ENCODE results near the gene NEDD9.

Gene NEDD9

DNA sequence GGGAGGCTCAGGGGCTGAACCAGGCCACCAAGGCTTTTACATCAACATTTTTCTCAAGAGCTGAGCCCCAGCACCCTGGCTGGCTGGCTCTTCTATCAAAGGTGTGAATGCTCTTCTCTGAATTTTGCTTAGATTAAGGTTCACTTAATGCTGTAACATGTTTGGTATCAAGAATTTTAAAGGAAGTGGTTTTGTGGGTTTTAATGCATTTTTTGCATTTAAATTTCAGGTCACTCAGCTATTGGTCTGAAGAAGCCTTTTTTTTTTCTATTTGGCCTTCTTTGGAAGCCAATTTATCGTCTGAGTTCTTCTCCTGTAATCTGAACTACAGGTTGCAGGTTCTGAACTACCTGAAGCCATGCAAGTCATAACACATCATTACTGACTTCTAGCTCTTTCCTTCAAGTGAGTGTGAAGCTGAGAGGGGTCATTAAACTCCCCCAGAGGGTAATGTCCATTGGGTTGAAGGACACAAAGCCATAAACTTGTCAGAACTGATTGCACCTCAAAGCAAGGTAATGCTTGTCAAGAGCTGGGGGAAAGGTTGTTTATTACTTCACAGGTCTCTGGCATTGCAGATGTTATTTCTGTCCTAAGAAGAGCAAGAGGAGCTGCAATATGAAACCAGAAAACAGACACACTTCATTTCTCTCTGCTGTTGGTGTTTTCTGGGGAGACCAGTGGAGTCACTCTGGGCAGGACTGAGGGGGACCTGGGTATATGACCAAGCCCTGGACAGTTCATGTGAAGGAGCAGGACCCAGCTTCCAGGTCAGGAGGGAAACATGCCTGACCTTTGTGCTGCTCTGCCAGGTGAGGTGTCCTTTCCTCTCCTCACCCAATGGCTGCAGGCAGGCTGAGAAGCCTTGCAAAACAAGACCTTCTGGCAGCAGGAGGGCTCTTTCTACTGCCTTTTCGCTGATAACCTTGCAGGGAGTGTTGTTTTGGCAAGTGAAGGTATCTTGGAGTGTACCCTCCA lies 26.1 kb upstream of the NEDD9 start:
- DNase-seq: no peak

DNA sequence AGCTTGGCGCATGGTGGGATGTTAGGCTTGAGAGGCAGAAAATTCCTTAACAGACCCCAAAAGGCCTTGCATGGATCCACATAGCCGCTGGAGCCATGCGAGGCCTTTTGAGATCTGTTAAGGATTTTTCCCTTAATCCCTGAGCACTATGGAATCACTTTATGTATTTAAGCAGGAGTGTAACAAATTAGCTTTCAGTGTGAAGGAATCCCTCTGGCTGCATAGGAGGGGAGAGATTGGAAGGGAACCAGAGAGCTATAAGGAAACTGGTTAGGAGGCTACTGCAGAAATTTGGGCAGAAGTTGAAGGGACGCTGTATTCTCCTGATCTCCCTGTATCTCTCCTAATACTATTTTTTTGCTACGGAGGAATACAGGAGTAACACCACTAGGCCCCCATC lies 23.1 kb upstream of the NEDD9 start:
- no peak for DNase-seq

DNA sequence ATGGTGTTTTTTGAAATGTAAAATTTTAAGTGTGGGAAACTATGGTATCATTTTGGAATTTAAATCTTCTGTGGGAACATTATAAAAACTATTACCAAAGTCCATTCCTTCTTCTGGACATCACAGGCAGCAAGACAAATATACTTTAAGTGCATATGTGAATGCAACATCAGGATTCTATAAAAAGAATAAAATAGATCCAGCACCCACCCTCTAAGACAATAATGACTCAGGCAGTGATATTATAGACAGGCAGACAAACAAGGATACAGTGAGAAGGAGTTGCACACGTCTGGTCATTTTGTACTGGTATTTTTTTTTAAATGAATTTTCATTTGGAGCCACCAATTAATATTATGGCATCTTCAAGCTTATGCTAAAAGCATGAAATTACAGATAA lies 21.1 kb upstream of the NEDD9 start:
- no peak for DNase-seq

DNA sequence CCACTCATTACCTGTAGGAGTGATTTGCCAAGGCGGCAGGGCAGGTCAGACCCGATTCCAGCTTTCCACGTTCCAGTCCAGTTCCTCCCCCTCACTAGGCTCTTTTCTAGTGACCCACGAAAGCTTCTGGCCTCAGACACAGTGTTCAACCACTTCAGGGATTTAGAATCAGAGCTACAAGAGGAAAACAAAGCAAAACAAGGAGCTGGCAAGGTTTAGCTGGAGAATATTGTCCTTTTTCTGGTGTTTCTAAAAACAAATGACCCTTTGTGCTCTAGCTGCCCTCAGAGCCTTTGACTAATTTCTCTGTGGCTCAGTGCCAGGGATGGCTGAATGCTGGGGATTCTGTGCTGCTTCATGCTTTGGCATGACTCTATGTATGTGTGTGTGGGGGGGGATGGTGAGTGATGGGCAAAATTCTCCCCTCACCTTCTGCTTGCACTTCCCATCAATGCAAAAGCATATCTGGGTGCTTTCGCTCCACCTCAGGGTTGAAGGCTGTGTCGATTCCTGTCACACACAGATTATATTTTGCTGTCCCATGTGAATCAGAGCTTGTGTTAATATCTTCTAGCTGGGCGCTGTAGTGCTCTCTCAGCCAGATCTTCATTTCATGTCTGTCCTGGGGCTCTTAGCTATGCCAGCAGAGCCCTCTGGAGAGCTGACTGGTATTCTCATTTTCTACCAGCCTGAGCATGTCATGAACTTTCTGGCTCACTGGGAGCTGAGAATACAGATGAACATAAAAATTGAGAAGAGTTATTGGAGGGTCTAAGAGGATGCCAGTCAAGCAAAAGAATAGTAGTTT lies 19.3 kb upstream of the NEDD9 start:
- DNase-seq: no peak

DNA sequence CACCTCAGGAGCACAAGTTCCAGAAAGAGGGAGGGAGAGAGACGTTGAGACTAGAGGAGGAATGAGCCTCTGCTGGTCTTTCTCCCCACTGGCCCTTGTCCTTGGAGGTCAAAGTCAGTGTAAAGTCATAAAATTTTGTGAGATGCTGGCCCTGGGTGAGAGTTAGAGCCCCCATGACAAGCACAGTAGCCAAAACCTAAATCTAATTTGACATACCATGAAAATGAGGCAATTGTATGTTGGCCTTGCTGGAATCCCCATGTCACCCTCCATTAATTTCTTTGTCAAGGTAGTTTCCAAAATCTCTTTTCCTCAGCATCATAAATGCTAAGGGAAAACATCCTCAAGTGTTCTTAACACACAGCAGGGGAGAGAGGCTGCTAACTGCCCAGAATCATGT lies 17.6 kb upstream of the NEDD9 start:
- DNase-seq: no peak

DNA sequence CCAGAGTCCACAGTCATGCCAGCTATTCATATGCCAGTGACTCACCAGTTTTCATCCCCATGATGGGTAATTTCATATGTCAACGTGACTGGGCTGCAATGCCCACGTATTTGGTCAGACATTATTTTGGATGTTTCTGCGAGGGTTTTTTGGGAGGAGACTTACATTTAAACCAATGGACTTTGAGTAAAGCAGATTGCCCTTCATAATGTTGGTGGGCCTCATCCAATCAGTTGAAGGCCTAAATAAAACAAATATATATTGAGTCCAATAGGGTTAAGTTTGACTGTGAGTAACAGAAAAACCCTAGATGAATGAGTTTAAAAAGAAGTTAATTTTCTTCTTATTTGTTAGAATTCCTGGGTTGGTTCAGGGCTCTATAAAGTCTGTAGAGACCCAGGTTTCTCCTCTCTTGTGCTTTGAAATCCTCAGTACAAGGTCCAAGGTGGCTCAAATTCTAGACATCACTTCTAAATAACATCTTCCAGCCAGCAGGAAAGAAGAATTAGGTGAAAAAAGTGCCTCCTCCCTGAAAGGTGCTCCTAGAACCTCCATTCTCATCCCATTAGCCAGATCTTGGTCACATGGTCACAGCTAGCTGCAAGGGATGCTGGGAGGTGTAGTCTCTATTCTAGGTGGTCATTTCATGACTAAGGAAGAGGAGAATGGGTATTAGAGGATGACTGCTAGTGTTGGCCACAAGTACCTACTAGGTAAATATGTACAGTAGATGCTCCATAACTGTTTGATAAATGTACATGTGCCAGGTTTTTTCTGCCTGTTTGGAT lies 16.7 kb upstream of the NEDD9 start:
- DNase-seq: no peak

DNA sequence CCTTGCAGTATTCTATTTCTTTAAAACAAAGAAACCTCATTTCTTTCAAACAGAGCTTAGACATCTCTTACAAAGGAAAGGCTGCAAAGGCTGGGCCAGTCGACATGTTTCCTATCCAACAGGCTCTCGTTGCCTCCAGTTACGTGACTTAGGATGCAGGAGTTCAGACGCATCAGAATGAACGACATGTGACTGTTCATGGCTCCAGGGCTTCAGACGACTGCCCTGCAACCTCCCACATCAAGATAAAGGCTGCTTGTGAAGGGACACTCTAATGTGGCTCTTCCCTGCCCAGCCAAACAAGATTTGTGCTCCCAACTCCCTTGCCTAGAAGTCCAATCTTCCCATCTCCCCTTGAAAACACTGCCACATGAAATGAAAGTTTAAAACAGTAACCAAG lies 14.3 kb upstream of the NEDD9 start:
- DNase-seq: no peak

DNA sequence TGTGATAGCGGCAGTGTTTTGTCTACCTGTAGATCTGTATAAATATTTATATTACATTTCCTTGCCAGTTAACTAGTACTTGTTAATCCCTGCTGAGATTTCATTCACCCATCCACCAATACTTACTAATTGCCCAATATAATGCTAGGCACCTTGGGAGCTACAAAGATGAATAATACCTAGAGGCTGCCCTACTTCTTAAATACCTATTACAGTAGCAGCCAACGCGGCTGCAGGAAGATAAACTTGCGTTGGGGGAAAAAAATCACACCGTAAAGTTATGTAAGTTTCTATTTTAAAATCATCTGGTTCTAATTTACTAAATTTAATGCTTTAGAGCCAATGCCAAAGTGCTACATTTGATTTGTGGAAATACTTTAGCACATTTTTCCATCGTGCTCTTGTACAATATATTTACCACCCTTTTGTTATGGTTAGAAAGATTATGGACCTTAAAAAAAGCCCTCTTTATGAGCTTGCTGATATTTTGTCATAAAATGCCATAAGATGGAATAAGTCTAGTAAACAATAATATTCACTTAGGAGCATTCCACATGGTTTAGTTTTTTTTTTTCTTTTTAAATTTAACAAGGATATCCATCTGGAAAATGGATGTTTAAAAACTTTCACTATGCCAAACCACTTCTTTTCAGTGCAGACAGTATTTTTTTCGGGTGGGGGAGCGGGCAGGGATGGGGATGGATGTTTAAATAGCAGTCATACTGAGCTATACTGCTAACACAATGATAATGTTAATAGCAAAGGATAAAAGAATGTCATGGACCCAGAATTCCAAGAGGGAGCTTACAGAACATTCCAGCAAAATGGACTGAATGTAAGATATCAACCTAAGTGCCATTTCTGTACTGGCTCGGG lies 13.2 kb upstream of the NEDD9 start:
- no peak for DNase-seq

DNA sequence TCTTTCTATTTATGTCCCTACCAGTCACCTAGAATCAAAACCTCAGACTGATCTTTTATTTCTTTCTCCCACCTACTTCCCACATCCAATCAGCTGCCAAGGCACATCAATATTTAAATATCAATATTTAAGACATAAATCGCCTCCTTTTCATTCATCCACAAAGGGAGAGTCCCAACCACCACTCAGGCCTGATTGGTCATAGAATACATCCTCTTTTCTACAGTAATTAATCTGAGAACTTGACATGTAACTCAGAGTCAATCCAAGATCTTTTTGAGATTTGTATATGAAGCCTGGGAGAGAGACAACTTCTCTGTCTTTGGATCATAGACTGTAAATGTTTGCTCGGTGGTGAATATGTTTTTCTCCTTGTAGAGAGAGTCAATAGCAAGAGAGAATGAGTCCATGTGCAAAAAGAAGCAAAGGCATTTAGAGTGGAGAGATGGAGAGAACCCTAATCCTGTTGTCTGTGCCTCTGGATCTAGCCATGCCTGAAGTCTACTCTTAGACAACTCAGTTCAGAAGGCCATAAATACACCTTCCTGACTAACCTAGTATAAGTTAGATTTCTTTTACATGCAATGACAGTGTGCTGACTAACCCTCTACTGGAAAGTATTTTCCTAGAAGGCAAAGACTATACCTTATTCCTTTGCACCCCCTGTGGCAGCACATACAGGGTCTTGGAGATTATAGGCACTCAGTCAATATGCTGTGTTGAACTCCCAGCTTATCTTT lies 12.1 kb upstream of the NEDD9 start:
- no peak for DNase-seq

DNA sequence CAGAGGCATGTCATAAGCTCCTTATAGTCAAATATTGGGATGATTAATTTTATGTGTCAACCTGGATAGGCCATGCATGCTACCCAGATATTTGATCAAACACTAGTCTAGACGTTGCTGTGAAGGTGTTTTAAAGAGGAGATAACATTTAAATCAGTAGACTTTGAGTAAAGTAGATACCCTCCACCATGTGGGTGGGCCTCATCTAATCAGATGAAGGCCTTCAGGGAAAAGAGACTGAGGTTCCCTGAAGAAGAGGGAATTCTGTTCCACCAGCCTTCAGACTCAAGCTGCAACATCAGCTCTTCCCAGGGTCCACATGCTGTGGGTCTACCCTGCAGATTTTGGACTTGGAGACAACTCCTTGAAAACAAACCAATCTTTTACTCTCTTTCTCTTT lies 11.4 kb upstream of the NEDD9 start:
- DNase-seq: no peak

DNA sequence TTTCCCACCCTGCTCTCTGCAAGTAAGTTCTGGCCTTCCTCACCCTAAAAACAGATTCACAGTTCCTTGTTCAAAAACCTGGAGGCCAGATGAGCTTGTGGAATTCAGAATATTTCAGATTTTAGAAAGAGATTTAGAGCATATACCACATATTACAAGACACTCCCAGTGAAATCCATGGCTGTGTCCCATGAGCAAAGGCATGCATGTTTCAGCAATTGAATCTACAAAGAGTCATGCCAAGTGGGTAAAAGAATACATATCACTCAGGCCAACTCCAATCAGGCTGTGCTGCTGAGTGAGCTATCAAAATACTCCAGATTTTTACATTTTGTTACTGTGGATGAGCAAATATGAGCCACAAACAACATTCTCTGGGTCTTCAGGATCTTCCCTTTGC lies 10.2 kb upstream of the NEDD9 start:
- no peak for DNase-seq

DNA sequence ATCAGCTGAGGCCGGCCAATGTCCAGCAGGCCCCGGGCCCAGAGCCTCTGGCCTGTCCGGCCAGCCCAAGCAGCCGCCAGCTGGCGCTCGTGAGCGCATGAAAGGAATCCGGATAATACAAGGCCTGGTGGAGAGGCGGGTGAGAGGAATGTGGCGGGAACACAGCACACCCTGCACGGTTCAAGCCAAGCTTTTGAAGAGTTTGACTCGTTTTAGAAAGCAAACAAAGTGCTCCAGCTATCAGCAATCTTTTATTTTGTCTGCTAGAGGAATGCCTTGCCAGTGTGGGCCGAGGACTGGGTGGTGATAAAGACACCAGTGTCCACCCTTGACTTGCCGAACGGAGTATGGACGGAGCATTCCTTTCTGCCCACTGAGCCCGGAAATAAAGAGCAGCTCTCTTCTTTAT lies 9.3 kb upstream of the NEDD9 start:
- no peak for DNase-seq

DNA sequence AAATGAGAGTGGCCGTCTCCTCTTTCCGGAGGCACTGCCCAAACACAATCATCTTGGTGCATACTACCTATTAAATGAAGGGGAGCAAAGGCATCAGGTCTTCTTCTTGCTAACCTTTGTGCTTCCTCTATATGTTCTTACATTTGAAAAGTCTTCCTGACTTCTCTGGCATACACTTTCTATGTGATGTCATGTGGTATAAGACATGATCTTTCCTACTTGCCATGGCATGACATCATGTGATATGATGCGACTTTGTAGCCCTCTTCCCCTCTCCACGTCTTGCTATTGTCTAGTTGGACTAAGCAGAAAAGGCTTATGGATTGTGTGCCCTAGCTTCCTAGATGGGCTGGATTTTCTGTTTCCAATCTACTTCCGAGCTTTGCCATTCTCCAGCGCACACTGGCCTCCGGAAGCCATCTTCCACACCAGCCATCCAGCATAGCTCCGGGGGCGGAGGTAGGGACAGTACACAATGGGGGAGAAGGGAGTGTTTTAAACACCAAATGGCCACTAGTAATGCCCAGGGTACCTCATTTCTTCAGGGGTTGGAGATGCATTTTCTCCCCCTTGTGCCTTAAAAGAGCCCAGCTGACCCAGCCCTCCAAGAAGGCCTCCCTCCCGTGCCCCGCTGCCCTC lies 8.8 kb upstream of the NEDD9 start:
- no peak for DNase-seq

DNA sequence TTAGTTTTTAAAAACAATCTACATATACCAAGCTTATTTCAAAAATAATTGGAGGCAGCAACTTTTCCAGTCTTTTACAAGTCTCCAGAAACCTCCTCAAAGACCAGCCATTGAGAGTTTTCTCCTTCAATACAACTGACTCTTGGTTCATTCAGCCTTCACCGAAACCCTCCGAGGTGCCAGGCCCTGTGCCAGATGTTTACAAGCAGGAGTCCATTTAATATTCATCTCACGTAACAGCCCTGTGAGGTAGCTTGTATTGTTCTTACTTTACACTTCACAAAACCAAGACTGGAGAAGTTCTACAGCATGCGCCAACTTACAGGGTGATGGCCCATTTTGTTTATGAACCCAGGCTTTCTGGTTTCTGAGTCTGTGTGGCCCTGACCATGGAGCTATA lies 5.5 kb upstream of the NEDD9 start:
- DNase-seq: no peak

DNA sequence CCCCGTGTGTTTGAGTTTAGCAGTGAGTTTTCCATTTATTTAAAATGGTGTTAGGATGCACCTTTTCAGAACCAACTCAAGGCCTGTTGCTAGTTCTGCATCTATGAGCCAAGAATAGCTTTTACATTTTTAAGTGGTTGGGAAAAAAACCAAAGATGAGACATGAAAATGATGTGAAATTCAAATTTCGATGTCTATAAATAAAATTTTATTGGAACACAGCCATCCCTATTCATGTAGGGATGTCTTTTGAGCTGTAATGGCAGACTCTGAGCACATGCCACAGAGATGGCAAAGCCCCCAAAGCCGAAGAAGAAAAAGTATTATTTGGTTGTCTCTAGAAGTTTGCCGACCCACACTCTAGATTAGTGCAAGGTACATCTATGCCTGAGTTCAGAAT lies 5.0 kb upstream of the NEDD9 start:
- DNase-seq: no peak

DNA sequence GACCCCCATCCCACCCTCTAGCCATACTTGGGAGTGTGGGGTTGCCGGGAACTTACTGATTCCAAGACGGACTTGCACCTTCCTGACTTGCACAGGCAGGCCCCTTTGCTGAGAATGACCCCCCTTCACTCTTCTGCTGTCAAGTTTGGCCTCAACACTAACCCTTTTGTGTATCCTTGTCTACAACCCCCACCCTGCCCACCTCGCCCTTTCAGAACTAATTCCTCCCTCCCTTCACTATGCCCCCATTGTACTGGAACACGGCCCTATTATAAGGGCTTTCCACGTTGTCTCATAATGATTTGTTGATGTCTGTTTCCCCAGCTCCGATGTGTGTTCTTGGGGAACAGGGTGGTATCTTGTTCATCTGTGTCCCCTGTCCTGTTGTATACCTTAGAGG lies 4.4 kb upstream of the NEDD9 start:
- DNase-seq: no peak

DNA sequence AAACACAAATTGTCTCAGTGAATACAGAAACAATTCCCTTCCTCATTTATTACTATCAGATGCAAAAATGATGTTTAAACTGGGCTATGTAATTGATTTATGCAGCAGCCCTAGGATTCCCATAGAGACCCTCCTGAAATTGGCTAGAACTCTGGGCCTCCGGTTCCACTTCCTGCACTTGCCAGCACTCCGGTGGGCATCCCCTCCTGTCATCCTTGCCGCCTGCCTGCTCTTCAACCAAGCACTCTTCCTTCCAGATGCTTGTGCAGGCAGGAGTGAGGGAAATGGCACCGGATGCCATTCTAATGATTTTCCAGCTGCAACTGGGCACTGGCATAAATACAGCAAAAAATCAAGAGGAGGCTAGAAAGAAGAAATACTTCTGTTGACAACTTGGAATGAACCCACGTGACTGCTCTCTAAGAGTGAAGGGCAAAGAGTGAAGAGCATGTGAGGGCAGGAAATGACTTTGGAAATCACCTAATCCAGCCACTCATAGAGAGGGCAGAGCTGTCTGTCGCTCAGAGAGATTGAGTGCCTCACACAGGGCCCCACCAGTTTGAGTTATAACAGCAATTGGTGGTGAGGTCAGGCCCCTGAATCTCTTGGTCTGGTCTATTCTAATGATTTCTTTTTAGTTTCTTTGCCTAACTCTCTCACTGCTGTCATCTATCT lies 3.7 kb upstream of the NEDD9 start:
- no peak for DNase-seq

DNA sequence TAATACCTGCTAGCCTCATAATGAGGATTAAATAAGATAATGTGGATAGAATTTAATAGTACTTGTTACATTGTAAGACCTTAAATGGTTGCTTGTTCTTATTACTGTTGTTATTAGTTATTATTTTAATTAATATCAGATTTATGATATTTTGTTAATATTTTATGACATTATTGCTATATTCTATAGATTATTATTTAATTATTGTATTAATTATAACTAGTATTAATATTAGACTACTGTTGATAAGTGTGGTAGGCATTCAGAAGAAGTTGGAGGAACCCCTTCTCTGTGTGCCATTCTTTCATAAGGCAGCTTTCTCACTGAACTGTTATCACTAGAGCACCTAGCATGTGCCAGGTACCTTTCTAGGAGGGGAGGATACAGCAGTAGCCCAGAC lies 2.6 kb upstream of the NEDD9 start:
- DNase-seq: no peak

DNA sequence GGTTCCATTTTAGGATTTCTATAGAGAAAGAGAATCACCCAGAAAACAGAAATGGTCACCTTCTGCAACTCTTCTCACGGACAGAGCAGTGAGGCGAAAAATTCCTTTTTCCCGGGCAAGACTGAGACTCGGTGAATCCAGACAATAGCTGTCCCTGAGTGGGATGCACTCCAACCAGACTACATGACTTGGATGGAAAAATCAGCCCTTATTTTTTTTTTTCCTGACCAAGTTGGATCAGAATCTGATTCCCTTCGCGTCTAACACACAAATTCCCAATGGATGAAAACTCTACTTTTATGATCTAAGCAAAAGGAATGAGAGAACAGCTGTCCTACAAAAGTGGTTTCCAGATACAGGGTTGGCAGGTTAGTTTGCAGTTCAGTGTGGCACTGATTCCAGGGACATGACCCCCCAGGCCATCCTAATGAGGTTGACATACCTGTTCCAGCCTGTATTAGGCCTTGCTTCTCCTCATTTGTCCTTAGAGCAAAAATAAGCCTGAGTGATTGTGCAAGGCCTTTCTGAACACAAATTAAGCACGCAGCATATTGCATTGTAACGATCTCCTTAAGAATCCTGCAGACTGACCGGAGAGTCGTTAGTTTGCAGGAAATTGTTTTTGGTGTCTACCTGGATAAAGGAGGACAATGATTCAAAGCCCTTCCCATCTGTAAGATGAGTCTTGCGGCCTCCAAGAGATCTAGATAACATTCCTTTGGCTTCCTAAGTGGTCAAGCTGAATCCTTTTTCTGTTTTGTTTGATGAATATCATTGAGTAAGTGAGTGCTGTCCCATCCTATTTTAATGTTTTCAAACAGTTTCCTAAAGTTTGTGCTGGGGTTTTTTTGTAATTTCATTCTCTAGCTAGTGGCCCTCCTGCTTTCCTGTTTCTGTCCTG lies 1.5 kb upstream of the NEDD9 start:
- DNase-seq: no peak
